ENCODE results near the gene CMTM1. TPM values are rescaled to one million over a fixed set of nuclear protein-coding genes. Genes with fewer than 3 reads are reported as not detected.
A peak's percentile ranks its signal among the peaks of the same experiment; 100 is the strongest.

Gene CMTM1
- 10 to 100 TPM in 1 of 2 donors, 1 to 10 TPM in 1; 7.2 to 11.6 TPM for total RNA-seq

DNA sequence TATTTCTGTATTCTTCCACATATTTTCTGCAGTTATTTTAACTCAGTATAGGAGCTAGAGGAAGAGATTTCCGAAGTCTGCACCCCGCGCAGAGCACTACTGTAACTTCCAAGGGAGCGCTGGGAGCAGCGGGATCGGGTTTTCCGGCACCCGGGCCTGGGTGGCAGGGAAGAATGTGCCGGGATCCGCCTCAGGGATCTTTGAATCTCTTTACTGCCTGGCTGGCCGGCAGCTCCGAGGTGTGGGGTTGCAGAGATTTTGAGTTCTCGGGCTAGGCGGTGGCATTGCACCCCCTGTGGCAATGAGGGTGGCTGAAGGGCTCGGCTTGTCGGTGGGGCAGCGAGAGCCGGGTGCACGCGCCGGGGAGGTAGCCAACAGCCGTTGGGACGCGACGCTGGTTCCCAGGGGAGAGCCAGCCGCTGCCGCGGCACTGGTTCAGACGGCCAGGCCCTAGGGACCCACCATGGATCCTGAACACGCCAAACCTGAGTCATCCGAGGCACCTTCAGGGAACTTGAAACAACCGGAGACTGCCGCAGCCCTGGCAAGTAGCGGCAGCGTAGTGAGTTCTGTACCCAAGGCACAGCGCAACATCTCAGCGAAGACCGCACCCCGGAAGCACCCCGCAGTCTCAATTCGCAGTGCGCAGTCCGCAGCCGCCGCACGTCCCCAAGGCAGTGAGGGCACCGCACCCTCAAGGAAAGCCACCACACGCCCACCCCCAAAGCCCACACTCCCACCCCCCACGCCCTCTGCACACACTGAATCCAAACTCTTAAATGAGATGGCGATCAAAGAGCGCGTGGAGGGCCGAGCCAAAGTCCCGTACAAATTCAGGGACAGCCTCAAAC, at the start of gene CMTM1:
CMTM1 (plus strand) TSS at position 389 of the 851 bp plus-strand sequence; CDS start at position 464, 75 bp downstream.
- H3K36me3 Mint-ChIP-seq: peaks cover 21% of the 10 kb centered on the region
- H3K27ac Mint-ChIP-seq: peak within 1 kb of the TSS; percentile 59 to 78
- H3K9me3 Mint-ChIP-seq: no peaks in the 10 kb centered on the region
- H3K4me3 Mint-ChIP-seq: no peak within 1 kb of the TSS
- ATAC-seq: no peak
- DNase-seq (ENCODE audit: low spot score): no peak
- no peaks in the 10 kb centered on the region for H3K27me3 Mint-ChIP-seq
- peaks cover 32 to 51% of the 10 kb centered on the region in 2 donors for H3K4me1 Mint-ChIP-seq (ENCODE audit: low read depth in 2 of 2)

- H3K36me3 Mint-ChIP-seq: no peaks in the 10 kb centered on the region
- DNase-seq (ENCODE audit: low spot score) (no peak), ATAC-seq (peak in 1 of 2 donors; percentile 39)
- H3K9me3 Mint-ChIP-seq: no peaks in the 10 kb centered on the region
- no peaks in the 10 kb centered on the region for H3K27me3 Mint-ChIP-seq
- peak overlapping the region; percentile 92 for H3K4me3 Mint-ChIP-seq
- peaks cover 48 to 53% of the 10 kb centered on the region in 2 donors for H3K4me1 Mint-ChIP-seq (ENCODE audit: low read depth in 2 of 2)
- peak overlapping the region; percentile 98 to 100 for H3K27ac Mint-ChIP-seq
These were observed 49.8 kb upstream of the CMTM1 start for GRCh38 chr16:66516509-66516807.

- no peaks in the 10 kb centered on the region for H3K9me3 Mint-ChIP-seq
- no peaks in the 10 kb centered on the region for H3K36me3 Mint-ChIP-seq
- peaks cover 53 to 56% of the 10 kb centered on the region in 2 donors for H3K4me1 Mint-ChIP-seq (ENCODE audit: low read depth in 2 of 2)
- ATAC-seq (peak; percentile 93 to 97), DNase-seq (ENCODE audit: low spot score) (peak; percentile 97)
- H3K4me3 Mint-ChIP-seq: peak overlapping the region; percentile 92
- H3K27me3 Mint-ChIP-seq: no peaks in the 10 kb centered on the region
- H3K27ac Mint-ChIP-seq: peak overlapping the region; percentile 98 to 100
These were observed 49.2 kb upstream of the CMTM1 start for GRCh38 chr16:66516808-66517585.

DNA sequence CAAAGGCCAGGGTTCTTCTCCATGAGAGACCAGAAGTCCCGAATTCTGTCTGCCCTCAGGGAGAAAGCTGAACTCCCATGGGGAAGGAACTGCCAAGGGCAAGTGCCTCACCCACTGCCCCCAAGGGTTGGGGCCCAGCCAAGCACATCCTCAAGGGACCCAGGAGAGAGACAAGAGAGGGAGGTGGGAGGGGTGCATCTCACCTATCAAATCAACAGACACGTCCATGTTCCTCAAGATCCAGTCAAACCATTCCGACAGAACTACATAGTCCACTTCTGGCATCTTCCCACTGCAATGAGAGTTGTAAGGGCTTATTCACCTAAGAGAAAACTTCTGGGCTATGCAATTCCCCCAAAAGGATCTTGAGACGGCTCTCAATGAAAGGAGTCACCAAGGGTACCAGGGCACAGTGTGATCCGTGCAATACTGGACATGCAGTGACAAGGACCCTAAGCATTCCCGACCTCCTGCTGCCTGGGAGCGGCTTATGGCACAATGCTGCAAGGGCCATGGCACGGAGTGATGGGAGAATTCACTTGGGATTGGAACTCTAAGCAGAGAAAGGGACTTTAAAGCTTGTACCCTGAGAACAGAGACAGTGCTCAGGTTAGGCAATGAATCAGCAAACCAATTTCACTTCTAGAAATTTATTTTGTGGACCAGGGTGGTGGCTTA, 48.5 kb upstream of the CMTM1 start:
- H3K4me1 Mint-ChIP-seq (ENCODE audit: low read depth in 2 of 2): peaks cover 61 to 62% of the 10 kb centered on the region in 2 donors
- DNase-seq (ENCODE audit: low spot score): no peak
- H3K27me3 Mint-ChIP-seq: no peaks in the 10 kb centered on the region
- ATAC-seq: no peak
- no peaks in the 10 kb centered on the region for H3K9me3 Mint-ChIP-seq
- peak overlapping the region; percentile 92 for H3K4me3 Mint-ChIP-seq
- H3K36me3 Mint-ChIP-seq: no peaks in the 10 kb centered on the region
- peak overlapping the region; percentile 98 to 100 for H3K27ac Mint-ChIP-seq

GRCh38 chr16:66519482-66520373, 46.5 kb upstream of the CMTM1 start:
- no peaks in the 10 kb centered on the region for H3K36me3 Mint-ChIP-seq

GRCh38 chr16:66520406-66521170, 45.7 kb upstream of the CMTM1 start:
- Mint-ChIP-seq H3K36me3 (no peaks in the 10 kb centered on the region), H3K4me3 (peak overlapping the region; percentile 81), H3K9me3 (no peaks in the 10 kb centered on the region), H3K27me3 (no peaks in the 10 kb centered on the region), H3K27ac (peak overlapping the region; percentile 98 to 100), H3K4me1 (ENCODE audit: low read depth in 2 of 2) (peaks cover 73 to 76% of the 10 kb centered on the region in 2 donors)
- DNase-seq (ENCODE audit: low spot score): no peak
- no peak for ATAC-seq

More at GRCh38 chr16:66519482-66520373, 46.5 kb upstream of the CMTM1 start:
- Mint-ChIP-seq H3K4me3 (peak overlapping the region; percentile 81), H3K9me3 (no peaks in the 10 kb centered on the region), H3K27me3 (no peaks in the 10 kb centered on the region), H3K4me1 (ENCODE audit: low read depth in 2 of 2) (peaks cover 74 to 75% of the 10 kb centered on the region in 2 donors), H3K27ac (peak overlapping the region; percentile 98 to 100)
- ATAC-seq: no peak
- no peak for DNase-seq (ENCODE audit: low spot score)

DNA sequence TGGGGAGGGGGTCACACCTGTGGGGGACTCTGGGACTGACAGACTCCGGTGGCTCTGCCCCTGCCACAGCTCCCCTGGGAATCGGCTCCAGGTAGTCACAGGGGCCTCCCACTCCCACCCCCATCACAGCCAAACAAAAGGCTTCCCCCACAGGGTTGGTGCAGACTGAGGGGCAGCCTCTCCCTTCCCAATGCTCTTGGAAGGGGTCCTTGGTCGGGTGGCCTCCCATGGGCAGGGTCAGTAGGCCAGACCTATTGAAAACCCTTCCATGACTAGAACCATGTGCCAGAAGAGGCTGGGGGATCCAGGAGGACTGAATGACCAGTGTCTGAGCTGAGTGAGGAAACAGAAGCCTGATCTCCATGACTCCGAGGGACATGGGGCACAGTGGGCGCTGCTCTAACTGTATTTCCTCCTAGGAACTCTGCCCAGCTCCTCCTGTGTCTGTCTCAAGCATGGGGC, 45.0 kb upstream of the CMTM1 start:
- Mint-ChIP-seq H3K9me3 (no peaks in the 10 kb centered on the region), H3K4me3 (peak overlapping the region; percentile 81), H3K27ac (peak overlapping the region; percentile 98 to 100), H3K4me1 (ENCODE audit: low read depth in 2 of 2) (peaks cover 73 to 74% of the 10 kb centered on the region in 2 donors), H3K36me3 (no peaks in the 10 kb centered on the region), H3K27me3 (no peaks in the 10 kb centered on the region)
- ATAC-seq (no peak), DNase-seq (ENCODE audit: low spot score) (no peak)

GRCh38 chr16:66521951-66522771, 44.1 kb upstream of the CMTM1 start:
- Mint-ChIP-seq H3K36me3 (no peaks in the 10 kb centered on the region), H3K4me3 (peak overlapping the region; percentile 81), H3K27me3 (no peaks in the 10 kb centered on the region), H3K27ac (peak overlapping the region; percentile 98 to 100), H3K4me1 (ENCODE audit: low read depth in 2 of 2) (peaks cover 69 to 70% of the 10 kb centered on the region in 2 donors), H3K9me3 (no peaks in the 10 kb centered on the region)
- DNase-seq (ENCODE audit: low spot score) (peak; percentile 96), ATAC-seq (peak; percentile 95)

DNA sequence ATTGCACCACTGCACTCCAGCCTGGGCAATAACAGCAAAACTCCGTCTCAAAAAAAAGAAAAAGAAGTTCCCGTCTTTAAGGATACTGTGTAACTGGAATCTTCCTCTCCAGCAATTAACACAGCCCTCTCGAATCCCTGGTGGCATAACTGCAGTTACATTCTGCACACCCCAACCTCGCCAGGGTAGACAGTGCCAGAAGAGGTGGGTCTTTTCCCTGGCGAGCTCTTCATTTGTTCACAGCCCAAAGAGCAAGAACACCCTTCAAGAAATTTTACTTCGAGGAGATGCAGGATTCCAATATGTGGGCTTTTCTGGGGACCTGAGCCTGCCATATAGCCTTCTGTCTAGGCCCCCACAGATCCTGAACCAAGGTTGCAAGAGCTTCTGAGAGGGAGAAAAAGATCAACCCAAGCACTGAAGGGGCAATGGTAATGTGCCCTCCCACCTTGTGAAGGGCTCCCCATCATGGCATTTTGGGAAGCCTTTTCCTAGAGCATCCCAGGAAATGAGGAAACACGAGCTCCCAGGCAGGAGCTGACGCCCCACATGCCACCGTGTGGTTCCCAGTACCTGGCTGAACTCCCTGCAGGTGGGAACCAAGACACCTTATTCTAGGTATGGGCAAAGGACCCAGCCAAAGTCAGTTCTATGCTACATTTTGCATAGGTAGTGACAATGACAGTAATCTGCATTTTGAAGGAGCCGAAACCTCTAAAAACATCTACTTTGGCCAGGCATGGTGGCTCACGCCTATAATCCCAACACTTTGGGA, 43.2 kb upstream of the CMTM1 start:
- DNase-seq (ENCODE audit: low spot score) (no peak), ATAC-seq (no peak)
- H3K4me3 Mint-ChIP-seq: peak overlapping the region; percentile 81

GRCh38 chr16:66523861-66524354, 42.3 kb upstream of the CMTM1 start:
- H3K9me3 Mint-ChIP-seq: no peaks in the 10 kb centered on the region
- peak in 1 of 2 donors; percentile 25 for ATAC-seq
- peaks cover 58 to 65% of the 10 kb centered on the region in 2 donors for H3K4me1 Mint-ChIP-seq (ENCODE audit: low read depth in 2 of 2)
- H3K36me3 Mint-ChIP-seq: no peaks in the 10 kb centered on the region
- no peak for DNase-seq (ENCODE audit: low spot score)
- H3K27ac Mint-ChIP-seq: peak overlapping the region; percentile 98 to 100
- no peaks in the 10 kb centered on the region for H3K27me3 Mint-ChIP-seq
- H3K4me3 Mint-ChIP-seq: peak overlapping the region; percentile 81

More for the DNA sequence above, 43.2 kb upstream of the CMTM1 start:
- Mint-ChIP-seq H3K27ac (peak overlapping the region; percentile 98 to 100), H3K9me3 (no peaks in the 10 kb centered on the region), H3K27me3 (no peaks in the 10 kb centered on the region), H3K36me3 (no peaks in the 10 kb centered on the region), H3K4me1 (ENCODE audit: low read depth in 2 of 2) (peaks cover 60 to 64% of the 10 kb centered on the region in 2 donors)

Measured in natural killer cell treated with Interleukin-12 subunit alpha and Interleukin-12 subunit beta and Interleukin-15 and Interleukin-18, amount 100 ng/mL, for 72 hours (primary cell).